Stomach smooth muscle (tissue), 2 donors: ENCODE data around the gene CYP2E1.
"Not testable (repeated sequence)": the region's sequence is repeated elsewhere in the genome, so short reads cannot be mapped to it uniquely, and the experiment has no call there.

Experiments
- H3K27ac ChIP-seq: one replicate; pipeline ENCODE4 v1.7.0; 2013; ENCODE audit warnings: mild to moderate bottlenecking, low read length, inconsistent platforms
- H3K27me3 ChIP-seq, 2 donors: one replicate each; pipeline ENCODE4 v1.7.0; 2013; ENCODE audit warnings: low read length in 2 of 2; ENCODE audit not compliant: insufficient read depth in 2 of 2, control insufficient read depth in 1 of 2
- H3K36me3 ChIP-seq, 2 donors: one replicate each; pipeline ENCODE4 v1.7.0; 2013; ENCODE audit warnings: low read length in 2 of 2; ENCODE audit not compliant: control insufficient read depth in 2 of 2, insufficient read depth in 2 of 2
- H3K4me1 ChIP-seq: one replicate; pipeline ENCODE4 v1.7.0; 2013; ENCODE audit warnings: low read length; ENCODE audit not compliant: control insufficient read depth, insufficient read depth
- H3K4me3 ChIP-seq, 2 donors: one replicate each; pipeline ENCODE4 v1.7.0; 2013; ENCODE audit warnings: low read length in 2 of 2
- H3K9ac ChIP-seq, 2 donors: one replicate each; pipeline ENCODE4 v1.7.0; 2013; ENCODE audit warnings: low read length in 2 of 2, mild to moderate bottlenecking in 1 of 2
- H3K9me3 ChIP-seq, 2 donors: one replicate each; pipeline ENCODE4 v1.7.0; 2013; ENCODE audit warnings: low read length in 2 of 2; ENCODE audit not compliant: control insufficient read depth in 2 of 2
- donor health status: healthy.
- donor health status: Pancreatic carcinoma.

CYP2E1 gene

GRCh38 chr10:133554600-133554999 is 27.4 kb downstream of the CYP2E1 start:
- H3K27me3 ChIP-seq = peaks cover 0 to 10% of the 10 kb centered on the region in 2 donors
- H3K4me1 ChIP-seq = no peaks in the 10 kb centered on the region
- no peak overlapping the region for H3K27ac ChIP-seq
- no peak overlapping the region for H3K9ac ChIP-seq
- no peak overlapping the region for H3K4me3 ChIP-seq
- no peaks in the 10 kb centered on the region for H3K36me3 ChIP-seq
- H3K9me3 ChIP-seq = no peaks in the 10 kb centered on the region

GRCh38 chr10:133555521-133555920 is 28.4 kb downstream of the CYP2E1 start:
- no peak overlapping the region for H3K9ac ChIP-seq
- H3K4me3 ChIP-seq = no peak overlapping the region
- peaks cover 0 to 10% of the 10 kb centered on the region in 2 donors for H3K27me3 ChIP-seq

GRCh38 chr10:133557381-133557780 is 30.2 kb downstream of the CYP2E1 start:
- Histone ChIP-seq H3K4me1 (no peaks in the 10 kb centered on the region), H3K27me3 (peaks cover 0 to 10% of the 10 kb centered on the region in 2 donors), H3K9me3 (no peaks in the 10 kb centered on the region), H3K9ac (no peak overlapping the region), H3K27ac (no peak overlapping the region), H3K36me3 (no peaks in the 10 kb centered on the region), H3K4me3 (no peak overlapping the region)

More at GRCh38 chr10:133555521-133555920, 28.4 kb downstream of the CYP2E1 start:
- Histone ChIP-seq H3K9me3 (no peaks in the 10 kb centered on the region), H3K27ac (no peak overlapping the region), H3K36me3 (no peaks in the 10 kb centered on the region), H3K4me1 (no peaks in the 10 kb centered on the region)

- Histone ChIP-seq H3K4me3 (no peak overlapping the region), H3K27me3 (peaks cover 0 to 10% of the 10 kb centered on the region in 2 donors), H3K4me1 (no peaks in the 10 kb centered on the region), H3K36me3 (no peaks in the 10 kb centered on the region), H3K9ac (no peak overlapping the region), H3K9me3 (no peaks in the 10 kb centered on the region), H3K27ac (no peak overlapping the region)
Measured at GRCh38 chr10:133559216-133559615, 32.1 kb downstream of the CYP2E1 start.

GRCh38 chr10:133564816-133565215 is 37.7 kb downstream of the CYP2E1 start:
- H3K4me1 ChIP-seq = no peaks in the 10 kb centered on the region
- H3K27me3 ChIP-seq = peaks cover 4 to 22% of the 10 kb centered on the region in 2 donors

GRCh38 chr10:133565441-133566294 is 38.5 kb downstream of the CYP2E1 start, which contains the start of gene SYCE1:
TSS of gene SYCE1 (minus strand) at chr10:133565583. CDS start at chr10:133565529, 54 bp downstream.
- no peaks in the 10 kb centered on the region for H3K36me3 ChIP-seq
- peaks cover 4 to 22% of the 10 kb centered on the region in 2 donors for H3K27me3 ChIP-seq
- no peak within 1 kb of the TSS for H3K27ac ChIP-seq
- H3K4me3 ChIP-seq = no peak within 1 kb of the TSS
- peaks cover 0 to 3% of the 10 kb centered on the region in 2 donors for H3K9me3 ChIP-seq
- H3K9ac ChIP-seq = no peak within 1 kb of the TSS
- no peaks in the 10 kb centered on the region for H3K4me1 ChIP-seq

More at GRCh38 chr10:133564816-133565215, 37.7 kb downstream of the CYP2E1 start:
- Histone ChIP-seq H3K36me3 (no peaks in the 10 kb centered on the region), H3K27ac (no peak overlapping the region), H3K9me3 (peaks cover 0 to 3% of the 10 kb centered on the region in 2 donors), H3K9ac (no peak overlapping the region), H3K4me3 (no peak overlapping the region)

GRCh38 chr10:133567119-133567518 is 40.0 kb downstream of the CYP2E1 start:
- no peak overlapping the region for H3K9ac ChIP-seq
- no peak overlapping the region for H3K4me3 ChIP-seq
- H3K4me1 ChIP-seq = no peaks in the 10 kb centered on the region
- H3K36me3 ChIP-seq = no peaks in the 10 kb centered on the region
- no peak overlapping the region for H3K27ac ChIP-seq
- H3K27me3 ChIP-seq = peaks cover 4 to 22% of the 10 kb centered on the region in 2 donors
- peaks cover 0 to 3% of the 10 kb centered on the region in 2 donors for H3K9me3 ChIP-seq

- Histone ChIP-seq H3K4me1 (no peaks in the 10 kb centered on the region), H3K27me3 (peaks cover 4 to 22% of the 10 kb centered on the region in 2 donors), H3K4me3 (no peak overlapping the region), H3K9me3 (peaks cover under 1 to 3% of the 10 kb centered on the region in 2 donors), H3K9ac (no peak overlapping the region), H3K36me3 (no peaks in the 10 kb centered on the region), H3K27ac (no peak overlapping the region)
Measured at GRCh38 chr10:133567609-133568286, 40.6 kb downstream of the CYP2E1 start.

- H3K27ac ChIP-seq = no peak overlapping the region
- H3K36me3 ChIP-seq = no peaks in the 10 kb centered on the region
- H3K4me1 ChIP-seq = no peaks in the 10 kb centered on the region
- no peak overlapping the region for H3K9ac ChIP-seq
- H3K9me3 ChIP-seq = peaks cover 6 to 7% of the 10 kb centered on the region in 2 donors
- peaks cover 4 to 22% of the 10 kb centered on the region in 2 donors for H3K27me3 ChIP-seq
- no peak overlapping the region for H3K4me3 ChIP-seq
Measured at GRCh38 chr10:133568287-133568614, 41.1 kb downstream of the CYP2E1 start.

- H3K27me3 ChIP-seq = peaks cover 4 to 22% of the 10 kb centered on the region in 2 donors
- H3K9ac ChIP-seq, H3K4me3 ChIP-seq, H3K4me1 ChIP-seq, H3K9me3 ChIP-seq, H3K27ac ChIP-seq, H3K36me3 ChIP-seq: not testable (repeated sequence)
Measured at GRCh38 chr10:133568831-133569527, 41.8 kb downstream of the CYP2E1 start.
